Renal pelvis (tissue), 4 donors: ENCODE measurements around the gene CBARP. TPM values are rescaled to one million over a fixed set of nuclear protein-coding genes. Genes with fewer than 3 reads are reported as not detected.
"Not testable (repeated sequence)": the region's sequence is repeated elsewhere in the genome, so short reads cannot be mapped to it uniquely, and the experiment has no call there.

Source experiments
- DNase-seq: peaks from one replicate; pipeline ENCODE4 v3.0.0-alpha.2; 2013
- polyA plus RNA-seq, 3 donors: library from polyadenylated mRNA; unstranded; fragments of 120-200 nt; gene quantifications; one replicate each; pipeline ENCODE4 v1.2.1, GENCODE V29; 2013; ENCODE audit not compliant: insufficient read length in 3 of 3

Gene CBARP
- polyA plus RNA-seq, 3 donors: 2.0 to 3.2 (median 2.7) TPM

DNA sequence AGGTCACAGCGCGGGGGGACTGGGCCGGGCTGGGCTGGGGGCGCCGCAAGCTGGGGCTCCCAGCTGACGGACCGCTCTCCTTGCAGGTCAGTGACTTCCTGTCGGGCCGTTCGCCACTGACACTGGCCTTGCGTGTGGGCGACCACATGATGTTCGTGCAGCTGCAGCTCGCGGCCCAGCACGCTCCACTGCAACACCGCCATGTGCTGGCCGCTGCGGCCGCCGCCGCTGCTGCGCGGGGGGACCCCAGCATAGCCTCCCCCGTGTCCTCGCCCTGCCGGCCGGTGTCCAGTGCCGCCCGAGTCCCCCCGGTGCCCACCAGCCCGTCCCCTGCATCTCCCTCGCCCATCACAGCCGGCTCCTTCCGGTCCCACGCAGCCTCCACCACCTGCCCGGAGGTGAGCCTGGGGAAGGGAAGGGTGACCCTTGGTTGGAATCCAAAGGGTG is 16.3 kb upstream of the CBARP start:
- no peak for DNase-seq

DNA sequence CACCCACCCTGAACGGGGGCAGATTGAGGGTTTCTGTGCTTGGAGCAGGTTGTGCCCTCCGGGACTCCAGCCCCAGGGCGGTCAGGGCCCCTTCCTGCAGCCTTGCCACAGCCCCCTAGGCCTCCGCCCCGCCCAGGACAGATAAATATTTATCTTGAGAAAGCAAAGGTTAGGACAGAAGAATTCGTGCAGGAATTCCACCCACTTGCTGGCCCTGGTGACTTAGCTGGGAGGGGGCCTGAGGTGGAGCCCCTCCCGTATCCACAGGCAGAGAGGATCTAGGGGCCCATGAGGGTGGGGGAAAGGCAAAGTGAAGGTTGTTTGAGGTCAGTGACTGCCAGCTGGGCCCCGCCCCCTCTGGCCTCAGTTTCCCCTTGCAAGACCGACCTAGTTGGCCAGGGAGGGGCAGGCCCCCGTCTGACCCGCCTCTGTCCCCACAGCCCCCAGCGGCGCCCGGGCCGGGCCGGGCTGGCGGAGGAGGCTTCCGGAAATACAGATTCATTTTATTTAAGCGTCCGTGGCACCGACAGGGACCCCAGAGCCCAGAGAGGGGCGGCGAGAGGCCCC is 15.8 kb upstream of the CBARP start:
- no peak for DNase-seq

DNA sequence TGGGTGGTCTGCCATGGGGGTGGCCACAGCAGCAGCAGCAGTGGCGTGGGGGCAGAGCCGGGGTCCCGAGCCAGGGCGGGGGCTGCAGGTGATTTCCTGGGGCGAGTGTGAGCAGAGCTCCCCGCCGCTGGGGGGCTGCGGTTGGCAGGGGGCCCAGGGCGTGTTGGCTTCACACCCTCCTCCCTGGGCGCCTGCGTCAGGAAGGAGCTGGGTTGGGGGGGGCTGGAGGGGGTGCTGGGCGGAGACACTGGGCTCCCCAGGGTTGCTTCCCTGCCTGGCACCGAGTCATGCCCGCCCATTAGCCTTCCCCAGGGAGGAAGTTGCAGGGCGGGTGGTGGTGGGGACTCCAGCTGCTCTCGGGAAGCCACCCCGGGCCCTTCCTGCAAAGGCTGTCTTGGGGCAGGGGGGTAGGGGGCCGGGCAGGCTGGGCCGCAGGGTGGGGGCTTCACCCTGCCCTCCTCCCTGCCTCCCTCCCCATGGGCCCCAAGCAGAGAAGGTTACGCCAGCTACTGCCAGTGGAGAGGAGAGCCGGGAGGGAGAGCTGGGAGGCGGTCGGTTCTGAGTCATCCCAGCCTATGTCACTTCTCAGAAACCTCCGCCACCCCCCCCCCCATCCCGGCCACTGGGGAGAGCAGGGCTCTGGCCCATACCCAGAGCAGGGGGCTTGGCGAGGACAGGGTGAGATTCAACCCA is 15.2 kb upstream of the CBARP start:
- DNase-seq: no peak

DNA sequence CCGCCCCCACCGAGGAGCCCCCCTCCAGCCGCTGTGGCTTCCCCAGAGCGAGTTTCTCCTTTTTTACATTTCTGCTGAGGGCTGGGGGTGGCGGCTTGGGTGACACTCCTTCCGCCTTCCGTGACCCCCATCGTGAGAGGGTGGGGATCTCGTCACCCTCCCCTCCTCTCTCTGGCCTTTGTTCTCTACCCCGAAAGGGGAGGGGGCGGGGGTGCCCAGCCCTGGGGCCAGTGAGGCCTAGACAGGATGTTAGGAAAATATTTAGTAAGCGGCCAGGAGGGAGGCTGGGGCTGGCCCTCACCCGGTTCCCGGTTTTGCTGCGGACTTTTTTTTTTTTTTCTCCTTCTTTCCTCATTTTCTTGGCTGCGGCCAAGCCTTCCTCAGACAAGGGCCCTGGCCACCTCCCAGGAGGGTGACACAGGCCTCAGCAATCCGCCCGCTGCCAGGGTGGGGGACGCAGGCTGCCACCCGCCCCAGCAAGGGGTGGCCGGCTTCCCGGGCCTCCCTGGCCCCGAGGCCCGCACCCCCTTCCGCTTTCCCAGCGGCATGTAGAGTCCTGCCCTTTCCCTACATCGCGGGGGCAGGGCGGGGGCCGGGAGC is 14.5 kb upstream of the CBARP start:
- no peak for DNase-seq

- no peak for DNase-seq
These were observed 13.8 kb upstream of the CBARP start for GRCh38 chr19:1251330-1252220.

GRCh38 chr19:1250437-1251260 is 12.8 kb upstream of the CBARP start:
- DNase-seq: no peak

DNA sequence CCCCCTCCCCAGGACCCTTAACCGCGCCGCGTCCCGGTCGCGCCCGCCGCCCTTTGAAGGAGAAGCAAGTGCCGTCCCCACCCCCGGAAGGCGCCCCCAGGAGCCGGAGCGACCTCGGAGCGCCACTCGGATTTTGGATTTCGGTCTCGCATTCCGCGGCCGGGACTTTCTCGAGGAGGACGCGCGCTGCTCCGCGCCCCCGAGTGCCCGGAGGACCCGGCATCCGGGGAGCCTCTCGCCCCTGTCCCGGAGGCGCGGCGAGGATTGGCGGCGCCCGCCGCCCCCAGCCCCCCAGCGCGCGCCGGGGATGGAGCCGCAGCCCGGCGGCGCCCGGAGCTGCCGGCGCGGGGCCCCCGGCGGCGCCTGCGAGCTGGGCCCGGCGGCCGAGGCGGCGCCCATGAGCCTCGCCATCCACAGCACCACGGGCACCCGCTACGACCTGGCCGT is 12.2 kb upstream of the CBARP start:
- DNase-seq: no peak

DNA sequence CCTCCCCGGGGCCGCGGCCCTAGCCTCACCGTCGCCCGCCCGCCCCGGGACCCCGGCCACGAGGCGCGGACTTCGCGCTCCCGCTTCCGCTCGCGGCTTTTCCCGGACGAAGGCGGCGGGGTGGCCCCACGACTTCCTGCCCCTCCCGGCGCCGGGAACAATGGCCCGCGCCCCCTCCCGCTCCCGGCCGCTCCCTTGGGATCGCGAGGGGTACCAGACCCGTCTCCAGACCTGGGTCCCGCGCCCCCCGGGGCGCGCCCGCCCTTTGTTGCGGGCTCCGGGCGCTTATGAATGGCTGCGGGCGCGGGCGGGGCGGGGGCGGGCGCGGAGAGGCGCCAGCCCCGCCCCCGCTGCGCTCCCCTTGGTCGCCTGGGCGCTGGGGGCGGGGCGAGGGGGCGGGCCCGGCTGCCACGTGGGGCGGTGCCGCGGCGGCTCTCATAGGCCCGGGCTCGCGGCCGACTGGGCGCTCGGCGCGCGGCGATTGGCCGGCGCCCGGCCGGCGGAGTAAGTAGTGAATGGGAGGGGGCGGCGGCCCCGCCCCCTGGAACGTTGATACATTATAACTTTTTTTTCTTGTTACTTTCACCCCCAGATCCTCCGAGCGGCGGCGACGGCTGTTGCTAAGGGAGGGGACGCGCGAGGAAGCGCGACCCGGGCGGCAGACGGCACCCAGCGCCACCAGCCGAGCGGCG is 11.6 kb upstream of the CBARP start:
- DNase-seq: peak; percentile 97

- no peak for DNase-seq
These were observed 11.0 kb upstream of the CBARP start for GRCh38 chr19:1248786-1249297.

- no peak for DNase-seq
These were observed 10.5 kb upstream of the CBARP start, which contains the start of gene MIDN for GRCh38 chr19:1248139-1248785. MIDN (plus strand) TSS chr19:1248583; CDS start chr19:1250297, 1,714 bp downstream.

- DNase-seq: no peak
These were observed 9.9 kb upstream of the CBARP start for GRCh38 chr19:1247748-1248138.

- not testable (repeated sequence) for DNase-seq
These were observed 8.7 kb upstream of the CBARP start for GRCh38 chr19:1246265-1247087.

DNA sequence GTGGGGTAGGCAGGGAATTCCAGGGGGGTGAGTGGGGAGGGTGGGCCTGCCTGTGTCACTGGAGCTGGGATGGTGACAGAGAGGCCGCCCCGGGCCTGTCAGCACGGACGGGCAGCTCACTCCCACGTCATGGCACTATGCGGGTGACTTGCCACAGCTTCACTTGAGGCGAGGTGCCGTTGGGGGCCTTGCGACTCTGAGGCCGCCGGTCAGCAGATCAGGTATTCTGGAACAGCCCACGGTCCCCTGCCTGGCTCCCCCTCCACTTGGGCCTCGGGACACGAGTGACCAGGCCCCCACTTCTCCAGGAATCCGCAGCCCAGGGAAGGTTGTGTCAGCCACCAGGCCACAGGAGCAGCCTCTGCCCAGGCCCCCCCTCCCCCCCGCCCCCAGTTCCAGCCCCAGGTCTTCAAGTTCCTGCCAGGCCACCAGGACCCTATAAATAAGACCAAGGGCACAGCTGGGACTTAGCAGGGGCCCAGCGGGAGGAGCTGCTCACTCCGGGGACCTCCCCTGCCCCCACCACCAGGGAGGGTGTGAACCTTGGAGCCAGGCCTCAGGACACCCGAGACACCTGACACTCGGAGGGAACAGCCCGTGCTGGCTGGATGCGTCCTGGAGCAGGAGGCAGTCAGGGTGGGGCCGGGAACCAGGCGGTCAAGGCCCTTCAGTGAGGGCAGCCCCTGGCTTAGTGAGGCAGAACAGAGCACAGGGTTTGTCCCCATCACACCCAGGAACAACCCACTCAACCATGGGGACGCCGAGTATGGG is 7.9 kb upstream of the CBARP start:
- no peak for DNase-seq

GRCh38 chr19:1244693-1245451 is 7.1 kb upstream of the CBARP start:
- DNase-seq: no peak

- no peak for DNase-seq
These were observed 6.2 kb upstream of the CBARP start for GRCh38 chr19:1243768-1244692.

GRCh38 chr19:1241417-1242095 is 3.8 kb upstream of the CBARP start, which contains the start of gene ATP5F1D:
ATP5F1D (plus strand) TSS chr19:1241751; CDS start chr19:1241851, 100 bp downstream.
- peak; percentile 91 for DNase-seq
